Lung microvascular endothelial cell (primary cell): ENCODE results near the gene DMKN. TPM values are rescaled to one million over a fixed set of nuclear protein-coding genes. Genes with fewer than 3 reads are reported as not detected.
"Not testable (repeated sequence)": the region's sequence is repeated elsewhere in the genome, so short reads cannot be mapped to it uniquely, and the experiment has no call there.

ENCODE experiments used
- DNase-seq, 2 donors: peaks; one replicate each; pipeline versions ENCODE4 v3.0.0 to v3.0.0-alpha.2; 2010; ENCODE audit warnings: low read depth in 2 of 2
- total RNA-seq: library from RNA; depleted of rRNA; stranded (reverse); fragments of >200 nt; gene quantifications from 2 replicates; pipeline ENCODE4 v1.2.1, GENCODE V29; 2014

Gene DMKN
- total RNA-seq, 1 donor from 2014 or later = not detected

GRCh38 chr19:35462476-35462953 is 50.9 kb downstream of the DMKN start:
- peak in 1 of 2 donors; percentile 10 for DNase-seq

GRCh38 chr19:35461788-35462187 is 51.7 kb downstream of the DMKN start:
- not testable (repeated sequence) for DNase-seq

DNA sequence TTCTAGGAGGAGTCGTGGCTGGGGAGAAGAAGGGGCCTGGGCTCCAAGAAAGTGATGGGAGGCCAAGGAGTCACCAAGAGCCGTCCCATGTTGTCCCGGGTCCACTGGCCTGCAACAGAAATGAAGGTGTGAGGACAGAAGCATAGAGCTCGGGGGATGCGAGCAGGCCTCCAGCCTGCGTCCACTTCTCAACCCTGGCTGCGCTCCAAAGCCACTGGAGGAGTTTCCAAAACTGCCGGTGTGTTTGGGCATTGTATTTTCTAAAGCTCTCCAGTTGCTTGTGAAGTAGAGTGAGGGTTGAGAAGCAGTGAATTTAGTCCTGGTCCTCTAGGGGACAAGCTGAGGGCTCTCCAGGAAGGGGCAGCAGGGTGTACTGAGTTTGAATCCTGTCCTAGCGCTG is 52.4 kb downstream of the DMKN start:
- DNase-seq = no peak

DNA sequence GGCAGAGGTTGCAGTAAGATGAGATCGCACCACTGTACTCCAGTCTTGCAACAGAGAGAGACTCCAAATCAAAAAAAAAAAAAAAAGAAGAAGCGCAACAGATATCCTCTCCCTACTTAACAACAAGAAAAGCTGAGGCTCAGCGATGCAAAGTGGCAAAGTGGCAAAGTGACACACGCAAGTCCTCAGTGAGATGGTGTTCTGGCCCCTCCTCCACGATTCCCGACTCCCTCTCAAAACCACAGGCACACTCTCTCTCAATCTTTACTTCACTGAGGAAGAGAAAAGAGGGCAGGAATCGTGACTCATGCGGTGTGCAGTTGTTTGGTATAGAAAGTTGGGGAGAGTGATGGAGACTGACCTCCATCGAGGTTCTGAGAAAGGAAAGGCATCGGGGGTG is 52.8 kb downstream of the DMKN start:
- DNase-seq = no peak

GRCh38 chr19:35459414-35460082 is 53.9 kb downstream of the DMKN start:
- DNase-seq = peak in 1 of 2 donors; percentile 80

DNA sequence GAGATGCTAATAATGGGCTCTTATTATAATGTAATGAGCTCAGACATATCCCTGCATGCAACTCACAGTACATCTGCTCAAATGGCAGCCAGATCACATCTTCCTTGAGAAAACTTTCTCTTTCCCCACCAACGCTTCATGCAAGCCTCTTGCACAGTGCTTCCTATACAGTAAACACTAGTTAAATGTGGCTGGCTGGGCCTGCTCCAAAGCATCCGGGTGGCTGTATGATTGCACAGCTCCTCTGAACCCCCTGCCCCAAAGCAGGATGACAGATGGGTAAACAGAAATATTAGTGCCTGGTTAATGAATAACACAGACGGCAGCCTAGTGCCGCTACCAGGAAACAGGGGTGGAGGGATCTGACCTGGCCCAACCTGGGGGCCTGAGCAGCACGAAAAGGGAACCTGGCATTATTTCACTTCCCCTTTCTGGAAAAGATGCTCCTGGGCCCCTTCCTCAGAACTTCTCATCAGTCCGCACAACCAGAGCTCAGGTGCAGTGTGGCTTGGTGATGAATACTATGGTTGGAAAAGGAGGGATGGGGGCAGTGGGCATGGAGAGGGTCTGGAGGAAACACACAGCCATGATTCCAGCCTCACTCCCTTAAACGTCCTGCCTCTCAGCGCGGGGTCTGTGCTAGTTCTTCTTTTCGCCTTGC is 54.6 kb downstream of the DMKN start:
- DNase-seq = peak in 1 of 2 donors; percentile 17

DNA sequence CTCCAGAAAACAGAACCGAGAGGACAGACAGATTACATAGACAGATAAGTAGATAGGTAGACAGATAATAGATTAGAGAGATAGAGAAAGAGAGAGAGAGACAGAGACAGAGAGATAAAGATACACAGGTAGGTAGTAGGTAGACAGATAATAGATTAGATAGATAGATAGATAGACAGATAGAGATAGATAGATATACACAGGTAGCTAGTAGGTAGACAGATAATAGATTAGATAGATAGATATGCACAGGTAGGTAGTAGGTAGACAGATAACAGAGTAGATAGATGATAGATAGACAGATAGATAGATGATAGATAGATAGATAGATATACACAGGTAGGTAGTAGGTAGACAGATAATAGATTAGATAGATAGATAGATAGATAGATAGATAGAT is 55.3 kb downstream of the DMKN start:
- no peak for DNase-seq

GRCh38 chr19:35457173-35457572 is 56.3 kb downstream of the DMKN start:
- DNase-seq = no peak

DNA sequence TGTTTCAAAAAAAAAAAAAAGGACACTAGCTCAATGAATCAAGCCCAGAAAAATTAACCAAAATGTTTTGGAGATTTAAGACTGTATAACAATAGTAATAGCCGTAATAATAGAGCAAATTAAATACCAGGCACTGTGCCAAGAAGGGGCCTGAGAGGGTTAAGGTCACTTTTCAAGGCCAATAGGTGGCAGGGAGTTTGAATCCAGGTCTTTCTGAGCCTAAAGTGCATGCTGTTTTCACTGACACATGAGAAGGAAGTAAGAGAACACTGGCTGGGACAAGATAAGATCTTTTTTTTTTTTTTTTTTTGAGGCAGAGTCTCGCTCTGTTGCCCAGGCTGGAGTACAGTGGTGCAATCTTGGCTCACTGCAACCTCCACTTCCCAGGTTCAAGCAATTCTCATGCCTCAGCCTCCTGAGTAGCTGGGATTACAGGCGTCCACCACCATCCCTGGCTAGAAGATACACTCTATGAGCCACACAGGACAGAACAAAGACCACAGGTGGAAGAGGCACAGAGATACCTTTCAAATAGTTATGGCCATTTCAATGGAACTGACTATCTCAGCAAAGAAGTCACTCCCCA is 57.7 kb downstream of the DMKN start:
- DNase-seq = no peak

DNA sequence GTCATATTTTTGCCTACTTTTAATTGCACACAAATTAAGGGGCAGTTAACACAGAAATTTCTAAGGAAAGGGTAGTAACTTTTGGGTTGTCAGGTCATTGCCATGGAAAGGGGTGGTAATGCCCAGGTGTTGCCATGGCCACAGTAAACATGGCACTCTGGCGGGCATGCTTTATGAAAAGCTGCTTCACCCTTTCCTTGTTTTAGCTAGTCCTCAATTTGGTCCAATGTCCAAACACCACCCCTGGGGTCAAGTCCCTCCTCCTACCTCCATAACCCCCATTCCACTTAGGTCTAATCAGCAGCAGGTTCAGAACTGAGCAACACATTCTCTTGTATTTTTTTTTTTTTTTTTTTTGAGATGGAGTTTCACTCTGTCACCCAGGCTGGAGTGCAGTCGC is 58.8 kb downstream of the DMKN start:
- no peak for DNase-seq

GRCh38 chr19:35451338-35452096 is 61.9 kb downstream of the DMKN start:
- DNase-seq = no peak

- DNase-seq = no peak
Measured at GRCh38 chr19:35449359-35450043, 63.9 kb downstream of the DMKN start.

DNA sequence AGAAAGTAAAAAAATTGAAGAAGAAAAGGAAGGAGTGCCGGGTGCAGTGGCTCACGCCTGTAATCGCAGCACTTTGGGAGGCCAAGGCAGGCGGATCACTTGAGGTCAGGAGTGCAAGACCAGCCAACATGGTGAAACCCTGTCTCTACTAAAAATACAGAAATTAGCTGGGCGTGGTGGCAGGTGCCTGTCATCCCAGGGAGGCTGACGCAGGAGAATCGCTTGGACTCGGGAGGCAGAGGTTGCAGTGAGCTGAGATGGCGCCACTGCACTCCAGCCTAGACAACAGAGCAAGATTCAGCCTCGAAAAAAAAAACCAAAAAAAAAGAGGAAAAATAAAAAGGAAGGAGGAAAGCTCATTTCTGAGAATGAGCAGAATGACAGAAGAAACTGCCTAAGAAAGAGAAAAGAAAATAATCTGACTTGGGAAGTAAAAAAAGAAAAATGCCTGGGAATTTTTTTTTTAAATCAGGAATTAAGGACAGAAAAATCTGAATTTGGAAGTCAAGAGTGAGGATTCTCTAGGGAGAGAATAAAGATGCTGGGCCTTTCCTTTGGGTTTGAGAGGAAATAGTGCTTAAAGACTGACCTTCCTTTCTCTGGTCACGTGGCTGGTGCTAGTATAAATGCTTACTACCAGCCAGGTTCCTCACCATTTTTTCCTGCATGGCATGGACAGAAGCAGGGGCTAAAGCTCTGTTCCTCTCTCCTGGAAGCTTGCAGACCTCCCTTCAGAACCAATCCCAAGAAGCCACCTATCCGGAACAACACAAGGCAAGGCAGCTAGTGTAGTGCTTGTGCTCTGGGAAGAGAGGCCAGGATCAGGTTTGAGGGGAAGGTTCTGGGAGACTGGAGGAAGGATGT is 65.6 kb downstream of the DMKN start, which contains the start of gene FFAR2:
TSS of gene FFAR2 (plus strand) at position 652 of the 864 bp plus-strand sequence. CDS start 1,458 bp downstream, outside the sequence.
- no peak for DNase-seq

Other genes starting within 250 kb of the DMKN start
- gene USF2, start 244.7 kb downstream of the DMKN start, total RNA-seq = 25.5 and 52.2 TPM in 2 replicates
- under 0.01 TPM in 2 replicates for gene HAMP, start 231.1 kb downstream of the DMKN start, total RNA-seq
- not detected in 2 replicates for gene MAG, start 221.5 kb downstream of the DMKN start, total RNA-seq
- 0.22 TPM in 1 of 2 replicates, not detected in the other for gene CD22, start 184.5 kb downstream of the DMKN start, total RNA-seq
- not detected in 2 replicates for gene FFAR1, start 165.7 kb downstream of the DMKN start, total RNA-seq
- under 0.01 TPM in 1 of 2 replicates, not detected in the other for gene FFAR3, start 155.2 kb downstream of the DMKN start, total RNA-seq
- gene GPR42, start 142.6 kb downstream of the DMKN start, total RNA-seq = not detected in 2 replicates
- gene FFAR2, start 65.4 kb downstream of the DMKN start, total RNA-seq = not detected in 2 replicates
- gene KRTDAP, start 23.2 kb downstream of the DMKN start, total RNA-seq = not detected in 2 replicates
- not detected in 2 replicates for gene SBSN, start 14.7 kb upstream of the DMKN start, total RNA-seq
- gene GAPDHS, start 19.8 kb upstream of the DMKN start, total RNA-seq = not detected in 2 replicates
- gene TMEM147, start 32.0 kb upstream of the DMKN start, total RNA-seq = 51.4 and 75.2 TPM in 2 replicates
- not detected in 2 replicates for gene ATP4A, start 50.0 kb upstream of the DMKN start, total RNA-seq
- gene PMIS2, start 72.5 kb upstream of the DMKN start, total RNA-seq = not detected in 2 replicates
- 3.4 and 3.9 TPM in 2 replicates for gene HAUS5, start 99.1 kb upstream of the DMKN start, total RNA-seq
- 22.2 and 25.6 TPM in 2 replicates for gene RBM42, start 115.4 kb upstream of the DMKN start, total RNA-seq
- 0.20 and 0.44 TPM in 2 replicates for gene ETV2, start 128.1 kb upstream of the DMKN start, total RNA-seq
- 287 and 398 TPM in 2 replicates for gene COX6B1, start 134.7 kb upstream of the DMKN start, total RNA-seq
- gene UPK1A, start 152.9 kb upstream of the DMKN start, total RNA-seq = not detected in 2 replicates
- gene ZBTB32, start 190.9 kb upstream of the DMKN start, total RNA-seq = not detected in 2 replicates
- 3.1 and 4.0 TPM in 2 replicates for gene KMT2B, start 204.4 kb upstream of the DMKN start, total RNA-seq
- gene IGFLR1, start 228.8 kb upstream of the DMKN start, total RNA-seq = 0.20 and 1.1 TPM in 2 replicates
- gene U2AF1L4, start 231.8 kb upstream of the DMKN start, total RNA-seq = 1.1 and 4.0 TPM in 2 replicates
- gene PSENEN, start 232.0 kb upstream of the DMKN start, total RNA-seq = 16.5 and 16.6 TPM in 2 replicates
- 2.4 and 5.0 TPM in 2 replicates for gene LIN37, start 234.9 kb upstream of the DMKN start, total RNA-seq
- gene HSPB6, start 243.4 kb upstream of the DMKN start, total RNA-seq = 0.20 and 0.22 TPM in 2 replicates
- gene PROSER3, start 244.5 kb upstream of the DMKN start, total RNA-seq = 1.3 and 1.4 TPM in 2 replicates